ENCODE data around the gene AFF3.

The AFF3 gene

GRCh38 chr2:99877963-99878362 is 264.4 kb downstream of the AFF3 start:
- DNase-seq = peak; percentile 20

GRCh38 chr2:99876956-99877355 is 265.4 kb downstream of the AFF3 start:
- no peak for DNase-seq

- DNase-seq = no peak
Observed at GRCh38 chr2:99875627-99876201, 266.7 kb downstream of the AFF3 start.

- no peak for DNase-seq
Observed at GRCh38 chr2:99868260-99868659, 274.1 kb downstream of the AFF3 start.

GRCh38 chr2:99867770-99868169 is 274.6 kb downstream of the AFF3 start:
- DNase-seq = no peak

GRCh38 chr2:99865818-99866676 is 276.3 kb downstream of the AFF3 start:
- DNase-seq = no peak

GRCh38 chr2:99864561-99865553 is 277.5 kb downstream of the AFF3 start:
- peak; percentile 19 for DNase-seq

GRCh38 chr2:99863903-99864270 is 278.5 kb downstream of the AFF3 start:
- peak; percentile 23 for DNase-seq

- no peak for DNase-seq
Observed at GRCh38 chr2:99863236-99863902, 279.0 kb downstream of the AFF3 start.

GRCh38 chr2:99862566-99862965 is 279.8 kb downstream of the AFF3 start:
- DNase-seq = peak; percentile 42

- peak; percentile 62 for DNase-seq
Observed at GRCh38 chr2:99861376-99861760, 281.0 kb downstream of the AFF3 start.

GRCh38 chr2:99860720-99861375 is 281.5 kb downstream of the AFF3 start:
- no peak for DNase-seq

- no peak for DNase-seq
Observed at GRCh38 chr2:99858951-99859596, 283.3 kb downstream of the AFF3 start.

- no peak for DNase-seq
Observed at GRCh38 chr2:99857867-99858444, 284.4 kb downstream of the AFF3 start.

- no peak for DNase-seq
Observed at GRCh38 chr2:99857372-99857771, 285.0 kb downstream of the AFF3 start.

GRCh38 chr2:99856119-99856518 is 286.3 kb downstream of the AFF3 start:
- no peak for DNase-seq

- no peak for DNase-seq
Observed at GRCh38 chr2:99854236-99854852, 288.0 kb downstream of the AFF3 start.

GRCh38 chr2:99852956-99853355 is 289.4 kb downstream of the AFF3 start:
- DNase-seq = no peak

- DNase-seq = no peak
Observed at GRCh38 chr2:99852376-99852934, 289.9 kb downstream of the AFF3 start.

GRCh38 chr2:99851811-99852210 is 290.6 kb downstream of the AFF3 start:
- DNase-seq = no peak
